H9 (cell line): Measurements from ENCODE around the gene GRM1. TPM values are rescaled to one million over a fixed set of nuclear protein-coding genes. Genes with fewer than 3 reads are reported as not detected.

Experiments
- DNase-seq: peaks from one replicate; pipeline ENCODE4 v3.0.0-alpha.2; 2017
- H2AFZ ChIP-seq: one replicate; pipeline ENCODE4 v1.6.1; 2013; ENCODE audit warnings: mild to moderate bottlenecking, low read length, control low read depth, moderate library complexity
- H2AK5ac ChIP-seq: 2 replicates; pipeline ENCODE4 v1.6.1; 2013; ENCODE audit warnings: low read length, control low read depth, mixed read lengths; ENCODE audit not compliant: insufficient read length
- H2BK120ac ChIP-seq: one replicate; pipeline ENCODE4 v1.6.1; 2013; ENCODE audit warnings: low read depth, mild to moderate bottlenecking, low read length, control low read depth, inconsistent platforms; ENCODE audit not compliant: poor library complexity, severe bottlenecking
- H2BK12ac ChIP-seq: 2 replicates; pipeline ENCODE4 v1.6.1; 2013; ENCODE audit warnings: low read length, control low read depth, mixed read lengths, low read depth; ENCODE audit not compliant: insufficient read length
- H2BK15ac ChIP-seq: 2 replicates; pipeline ENCODE4 v1.6.1; 2013; ENCODE audit warnings: low read depth, low read length, control low read depth
- H2BK20ac ChIP-seq: one replicate; pipeline ENCODE4 v1.6.1; 2013; ENCODE audit warnings: low read depth, mild to moderate bottlenecking, low read length, control low read depth, inconsistent platforms; ENCODE audit not compliant: poor library complexity, severe bottlenecking
- H2BK5ac ChIP-seq: 2 replicates; pipeline ENCODE4 v1.6.1; 2013; ENCODE audit warnings: low read length, control low read depth, mixed read lengths; ENCODE audit not compliant: insufficient read length
- H3K14ac ChIP-seq: 2 replicates; pipeline ENCODE4 v1.6.1; 2013; ENCODE audit warnings: low read length, control low read depth; ENCODE audit not compliant: insufficient read depth
- H3K18ac ChIP-seq: 2 replicates; pipeline ENCODE4 v1.6.1; 2013; ENCODE audit warnings: low read depth, mild to moderate bottlenecking, mixed read lengths, low read length, control low read depth; ENCODE audit not compliant: insufficient read length
- H3K23ac ChIP-seq: 2 replicates; pipeline ENCODE4 v1.6.1; 2013; ENCODE audit warnings: low read length, control low read depth, mixed read lengths, low read depth; ENCODE audit not compliant: insufficient read length
- H3K23me2 ChIP-seq: 2 replicates; pipeline ENCODE4 v1.6.1; 2013; ENCODE audit warnings: low read depth, mild to moderate bottlenecking, mixed read lengths, low read length, control low read depth; ENCODE audit not compliant: insufficient read length, poor library complexity, severe bottlenecking
- H3K27ac ChIP-seq: 2 replicates; pipeline ENCODE4 v1.5.1; 2013; ENCODE audit warnings: low read length, control low read depth, mixed read lengths, low read depth; ENCODE audit not compliant: insufficient read length
- H3K27me3 ChIP-seq: 2 replicates; pipeline ENCODE4 v1.6.1; 2013; ENCODE audit warnings: low read length, control low read depth, inconsistent platforms; ENCODE audit not compliant: insufficient read depth
- H3K4ac ChIP-seq: 2 replicates; pipeline ENCODE4 v1.6.1; 2013; ENCODE audit warnings: low read depth, mild to moderate bottlenecking, control low read depth, inconsistent platforms, low read length, moderate library complexity
- H3K4me1 ChIP-seq: 2 replicates; pipeline ENCODE4 v1.6.1; 2013; ENCODE audit warnings: low read length, control low read depth, inconsistent platforms; ENCODE audit not compliant: insufficient read depth
- H3K4me2 ChIP-seq: 2 replicates; pipeline ENCODE4 v1.6.1; 2013; ENCODE audit warnings: low read length, control low read depth, mixed read lengths; ENCODE audit not compliant: insufficient read length, insufficient read depth
- H3K56ac ChIP-seq: 2 replicates; pipeline ENCODE4 v1.6.1; 2013; ENCODE audit warnings: low read depth, mild to moderate bottlenecking, mixed read lengths, low read length, control low read depth; ENCODE audit not compliant: insufficient read length
- H3K79me1 ChIP-seq: 2 replicates; pipeline ENCODE4 v1.6.1; 2013; ENCODE audit warnings: low read depth, mild to moderate bottlenecking, moderate library complexity, low read length, control low read depth, inconsistent platforms; ENCODE audit not compliant: insufficient read depth, poor library complexity, severe bottlenecking
- H3K79me2 ChIP-seq: 2 replicates; pipeline ENCODE4 v1.6.1; 2013; ENCODE audit warnings: low read length, control low read depth, inconsistent platforms; ENCODE audit not compliant: insufficient read depth
- H3K9ac ChIP-seq: 2 replicates; pipeline ENCODE4 v1.6.1; 2013; ENCODE audit warnings: low read length, control low read depth, mixed read lengths; ENCODE audit not compliant: insufficient read length; ENCODE audit errors: extremely low read depth
- H3K9me3 ChIP-seq: one replicate; pipeline ENCODE4 v1.6.1; 2013; ENCODE audit warnings: low read depth, low read length, inconsistent platforms; ENCODE audit not compliant: control insufficient read depth
- H3T11ph ChIP-seq: one replicate; pipeline ENCODE4 v1.6.1; 2013; ENCODE audit warnings: mild to moderate bottlenecking, low read length, control low read depth, inconsistent platforms
- H4K20me1 ChIP-seq: one replicate; pipeline ENCODE4 v1.6.1; 2013; ENCODE audit not compliant: control insufficient read depth, insufficient read length, insufficient read depth
- H4K5ac ChIP-seq: 2 replicates; pipeline ENCODE4 v1.6.1; 2013; ENCODE audit warnings: low read depth, mild to moderate bottlenecking, mixed read lengths, low read length, control low read depth; ENCODE audit not compliant: insufficient read length
- H4K8ac ChIP-seq: replicated peaks from 2 replicates; pipeline ENCODE4 v1.6.1; 2013; ENCODE audit warnings: low read length, control low read depth, mixed read lengths, low read depth; ENCODE audit not compliant: insufficient read length
- H4K91ac ChIP-seq: 2 replicates; pipeline ENCODE4 v1.6.1; 2013; ENCODE audit warnings: low read depth, mild to moderate bottlenecking, moderate library complexity, mixed read lengths, low read length, control low read depth; ENCODE audit not compliant: insufficient read length
- H3K27ac Mint-ChIP-seq, 3 experiments: 2 replicates in 2 of 3; 3 replicates in 1 of 3; pipeline ENCODE4 v1.8.0; 2020 to 2021; ENCODE audit warnings: mixed read lengths in 3 of 3, mild to moderate bottlenecking in 1 of 3, moderate library complexity in 1 of 3
- H3K27me3 Mint-ChIP-seq: 2 replicates; pipeline ENCODE4 v1.8.0; 2021; ENCODE audit warnings: low read depth, mild to moderate bottlenecking, moderate library complexity, mixed read lengths
- H3K36me3 Mint-ChIP-seq, 3 experiments: 2 replicates in 2 of 3; 3 replicates in 1 of 3; pipeline ENCODE4 v1.8.0; 2020 to 2021; ENCODE audit warnings: low read depth in 3 of 3, mixed read lengths in 3 of 3; ENCODE audit not compliant: insufficient read depth in 1 of 3
- H3K4me1 Mint-ChIP-seq, 2 experiments: 2 replicates each; pipeline ENCODE4 v1.8.0; 2020; ENCODE audit warnings: mixed read lengths in 2 of 2
- H3K4me3 Mint-ChIP-seq, 2 experiments: 2 replicates in 1 of 2; 3 replicates in 1 of 2; pipeline ENCODE4 v1.8.0; 2020 to 2021; ENCODE audit warnings: mild to moderate bottlenecking in 2 of 2, mixed read lengths in 2 of 2, moderate library complexity in 1 of 2
- H3K9me3 Mint-ChIP-seq, 2 experiments: 2 replicates in 1 of 2; 3 replicates in 1 of 2; pipeline ENCODE4 v1.8.0; 2020; ENCODE audit warnings: mild to moderate bottlenecking in 2 of 2, mixed read lengths in 2 of 2, moderate library complexity in 1 of 2
- WGBS: extraction: QIAGEN DNeasy Blood & Tissue Kit; methylation state at CpG from one replicate; pipeline ENCODE4 v1.1.7; 2013; ENCODE audit warnings: missing lambda C conversion rate, low lambda C conversion rate, mixed read lengths; ENCODE audit not compliant: insufficient read length; ENCODE audit errors: extremely low coverage; 5-methylcytosine and 5-hydroxymethylcytosine counted together
- total RNA-seq: library from RNA; stranded (reverse); gene quantifications from 2 replicates; pipeline ENCODE4 v1.2.1, GENCODE V29; 2021
- TF ChIP-seq, protein P1 (sequence below): fragments of 200-600 bp; sonication (generic); conservative IDR thresholded peaks from 3 replicates; pipeline ENCODE4 v1.8.0; 2021; ENCODE audit warnings: antibody characterized with exemption, mild to moderate bottlenecking

GRM1 gene
- total RNA-seq, 1 experiment from 2014 or later: 0.39 TPM

DNA sequence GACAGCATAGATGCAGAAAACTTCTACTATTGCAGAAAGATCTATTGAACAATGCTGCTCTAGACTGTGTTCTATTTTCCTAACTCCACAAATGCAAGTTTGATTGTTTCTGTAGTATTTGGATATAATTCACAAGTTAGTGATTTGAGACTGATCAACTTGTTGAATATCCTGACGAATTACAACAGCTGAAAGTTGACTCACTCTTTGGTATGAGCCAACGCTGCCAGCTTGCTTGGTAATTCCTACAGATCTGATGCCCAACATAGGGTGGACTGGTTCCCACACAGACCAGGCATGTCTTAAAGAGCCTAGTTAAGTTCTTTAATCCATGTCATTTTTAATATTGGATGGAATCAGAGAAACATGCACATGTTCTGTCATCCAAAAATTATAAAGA is 283.7 kb downstream of the GRM1 start:
- H2AFZ ChIP-seq: no peak overlapping the region
- H2BK15ac ChIP-seq: no peak overlapping the region
- H3K18ac ChIP-seq: no peak overlapping the region
- H3K4me2 ChIP-seq: no peak overlapping the region
- no peak overlapping the region for H4K8ac ChIP-seq
- H4K20me1 ChIP-seq: no peaks in the 10 kb centered on the region
- no CpG with 5 or more reads among the region's 2 CpGs for WGBS
- Mint-ChIP-seq H3K36me3 (no peaks in the 10 kb centered on the region), H3K27ac (no peak overlapping the region), H3K27me3 (no peaks in the 10 kb centered on the region), H3K4me3 (no peak overlapping the region), H3K4me1 (no peaks in the 10 kb centered on the region), H3K9me3 (no peaks in the 10 kb centered on the region)
- no peak overlapping the region for H2BK120ac ChIP-seq
- TF ChIP-seq, protein P1, sequence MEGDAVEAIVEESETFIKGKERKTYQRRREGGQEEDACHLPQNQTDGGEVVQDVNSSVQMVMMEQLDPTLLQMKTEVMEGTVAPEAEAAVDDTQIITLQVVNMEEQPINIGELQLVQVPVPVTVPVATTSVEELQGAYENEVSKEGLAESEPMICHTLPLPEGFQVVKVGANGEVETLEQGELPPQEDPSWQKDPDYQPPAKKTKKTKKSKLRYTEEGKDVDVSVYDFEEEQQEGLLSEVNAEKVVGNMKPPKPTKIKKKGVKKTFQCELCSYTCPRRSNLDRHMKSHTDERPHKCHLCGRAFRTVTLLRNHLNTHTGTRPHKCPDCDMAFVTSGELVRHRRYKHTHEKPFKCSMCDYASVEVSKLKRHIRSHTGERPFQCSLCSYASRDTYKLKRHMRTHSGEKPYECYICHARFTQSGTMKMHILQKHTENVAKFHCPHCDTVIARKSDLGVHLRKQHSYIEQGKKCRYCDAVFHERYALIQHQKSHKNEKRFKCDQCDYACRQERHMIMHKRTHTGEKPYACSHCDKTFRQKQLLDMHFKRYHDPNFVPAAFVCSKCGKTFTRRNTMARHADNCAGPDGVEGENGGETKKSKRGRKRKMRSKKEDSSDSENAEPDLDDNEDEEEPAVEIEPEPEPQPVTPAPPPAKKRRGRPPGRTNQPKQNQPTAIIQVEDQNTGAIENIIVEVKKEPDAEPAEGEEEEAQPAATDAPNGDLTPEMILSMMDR: no peak
- H4K91ac ChIP-seq: no peak overlapping the region
- no peaks in the 10 kb centered on the region for H3K9me3 ChIP-seq
- H2BK5ac ChIP-seq: no peak overlapping the region
- H3K4me1 ChIP-seq: no peaks in the 10 kb centered on the region
- no peak overlapping the region for H3K23ac ChIP-seq
- H2BK12ac ChIP-seq: no peak overlapping the region
- no peak overlapping the region for H3K9ac ChIP-seq
- H2AK5ac ChIP-seq: no peak overlapping the region
- H3T11ph ChIP-seq: no peak overlapping the region
- no peak overlapping the region for H3K27ac ChIP-seq
- H2BK20ac ChIP-seq: no peak overlapping the region
- H3K27me3 ChIP-seq: no peaks in the 10 kb centered on the region
- H3K14ac ChIP-seq: no peak overlapping the region
- no peaks in the 10 kb centered on the region for H3K79me1 ChIP-seq
- no peaks in the 10 kb centered on the region for H3K79me2 ChIP-seq
- no peak overlapping the region for H3K4ac ChIP-seq
- H4K5ac ChIP-seq: no peak overlapping the region
- DNase-seq: no peak
- no peaks in the 10 kb centered on the region for H3K23me2 ChIP-seq
- H3K56ac ChIP-seq: no peak overlapping the region
